HepG2 (cell line): Measurements from ENCODE around the gene CAPN11. TPM values are rescaled to one million over a fixed set of nuclear protein-coding genes. Genes with fewer than 3 reads are reported as not detected.

ENCODE experiments used
- ATF6 ChIP-seq: sonication (generic); formaldehyde crosslinking; conservative IDR thresholded peaks from 2 replicates; pipeline ENCODE4 v1.4.0; 2020; ENCODE audit warnings: missing genetic modification reagents
- CHCHD3 ChIP-seq: sonication (generic); formaldehyde crosslinking; IDR thresholded peaks from 2 replicates; pipeline ENCODE4 v1.8.0; 2022; ENCODE audit warnings: mild to moderate bottlenecking, missing genetic modification reagents, moderate library complexity
- ERF ChIP-seq: IDR thresholded peaks from 2 replicates; pipeline ENCODE4 v1.6.1; 2018; ENCODE audit warnings: missing biosample characterization, missing genetic modification reagents
- ETV5 ChIP-seq: IDR thresholded peaks from 2 replicates; pipeline ENCODE4 v1.6.1; 2018; ENCODE audit warnings: missing biosample characterization, missing genetic modification reagents, inconsistent platforms, borderline replicate concordance
- GABPB1 ChIP-seq: IDR thresholded peaks from 2 replicates; pipeline ENCODE4 v1.6.1; 2016; ENCODE audit warnings: mild to moderate bottlenecking, missing genetic modification reagents, moderate library complexity, missing compliant biosample characterization
- HMG20B ChIP-seq: conservative IDR thresholded peaks from 2 replicates; pipeline ENCODE4 v1.6.1; 2016; ENCODE audit warnings: missing genetic modification reagents, missing compliant biosample characterization
- HOXD1 ChIP-seq: sonication (generic); formaldehyde crosslinking; IDR thresholded peaks from 2 replicates; pipeline ENCODE4 v1.5.0; 2020; ENCODE audit warnings: missing genetic modification reagents
- KAT8 ChIP-seq: IDR thresholded peaks from 2 replicates; pipeline ENCODE4 v1.6.1; 2016; ENCODE audit warnings: missing genetic modification reagents, missing compliant biosample characterization
- KMT2B ChIP-seq: IDR thresholded peaks from 2 replicates; pipeline ENCODE4 v1.6.1; 2016; ENCODE audit warnings: missing genetic modification reagents, missing compliant biosample characterization
- MED1 ChIP-seq: sonication (generic); formaldehyde crosslinking; IDR thresholded peaks from 2 replicates; pipeline ENCODE4 v1.4.0; 2020; ENCODE audit warnings: missing genetic modification reagents
- NFKB2 ChIP-seq: sonication (generic); formaldehyde crosslinking; IDR thresholded peaks from 2 replicates; pipeline ENCODE4 v1.4.0; 2020; ENCODE audit warnings: missing genetic modification reagents, borderline replicate concordance
- SP4 ChIP-seq: sonication (generic); formaldehyde crosslinking; IDR thresholded peaks from 2 replicates; pipeline ENCODE4 v1.8.1; 2023; ENCODE audit warnings: mild to moderate bottlenecking, missing genetic modification reagents
- TFDP1 ChIP-seq: IDR thresholded peaks from 2 replicates; pipeline ENCODE4 v1.6.1; 2016; ENCODE audit warnings: missing compliant biosample characterization, missing genetic modification reagents, borderline replicate concordance
- TFDP2 ChIP-seq: sonication (generic); formaldehyde crosslinking; IDR thresholded peaks from 2 replicates; pipeline ENCODE4 v1.4.0; 2020; ENCODE audit warnings: missing genetic modification reagents
- U2AF2 ChIP-seq: fragments of 200-400 bp; formaldehyde crosslinking; IDR thresholded peaks from 2 replicates; pipeline ENCODE4 v1.6.1; 2017; ENCODE audit warnings: low read depth, mild to moderate bottlenecking, low read length
- ZBTB1 ChIP-seq: sonication (generic); formaldehyde crosslinking; IDR thresholded peaks from 2 replicates; pipeline ENCODE4 v1.4.0; 2020; ENCODE audit warnings: missing genetic modification reagents, borderline replicate concordance
- ZGPAT ChIP-seq: IDR thresholded peaks from 2 replicates; pipeline ENCODE4 v1.6.1; 2016; ENCODE audit warnings: mild to moderate bottlenecking
- ZNF121 ChIP-seq: sonication (generic); formaldehyde crosslinking; IDR thresholded peaks from 2 replicates; pipeline ENCODE4 v1.5.0; 2020; ENCODE audit warnings: mild to moderate bottlenecking, missing genetic modification reagents
- ZNF280D ChIP-seq: sonication (generic); formaldehyde crosslinking; IDR thresholded peaks from 2 replicates; pipeline ENCODE4 v1.5.1; 2020; ENCODE audit warnings: mild to moderate bottlenecking, missing genetic modification reagents
- ZNF468 ChIP-seq: sonication (generic); formaldehyde crosslinking; IDR thresholded peaks from 2 replicates; pipeline ENCODE4 v1.8.0; 2022; ENCODE audit warnings: mild to moderate bottlenecking, moderate library complexity, missing genetic modification reagents
- ZNF747 ChIP-seq: sonication (generic); formaldehyde crosslinking; IDR thresholded peaks from 2 replicates; pipeline ENCODE4 v1.8.1; 2023; ENCODE audit warnings: missing genetic modification reagents, mild to moderate bottlenecking, borderline replicate concordance
- polyA plus RNA-seq, 8 experiments: library from polyadenylated mRNA; depleted of rRNA in 3 of 8; stranded (reverse) in 7 of 8; unstranded in 1 of 8; fragments of >200 nt; fragmentation: Illumina TruSeq in 4 of 8; extraction: Trizol in 4 of 8; gene quantifications; 2 replicates each; pipeline versions ENCODE4 v1.2.1 to v1.2.3, GENCODE V29; 2011 to 2016; ENCODE audit warnings: low read depth in 4 of 8, missing spikeins in 1 of 8, mixed read lengths in 1 of 8; ENCODE audit not compliant: insufficient read depth in 1 of 8
- total RNA-seq, 5 experiments: library from RNA; depleted of rRNA; stranded (reverse); fragments of >200 nt; fragmentation: Illumina TruSeq; extraction: Trizol; gene quantifications; 2 replicates each; pipeline ENCODE4 v1.2.3, GENCODE V29; 2016; ENCODE audit warnings: low read depth in 1 of 5

Gene CAPN11
- total and polyA plus RNA-seq, 2 of the 13 experiments (the other 11 are each of a cell fraction or from before 2014, with no cell fraction given) = 0.07 to 0.11 TPM

GRCh38 chr6:44192428-44193041, 33.9 kb downstream of the CAPN11 start (continued):
- TF ChIP-seq KMT2B (CRISPR knock-in tag) (peak; percentile 52; the same call in 1 of the 2 replicates), ZNF468 (CRISPR knock-in tag) (no peak), NFKB2 (0 out of 2 replicates have a peak, but pooled peaks have one; percentile 35), ZBTB1 (CRISPR knock-in tag) (no peak), ERF (CRISPR knock-in tag) (peak; percentile 31; the same call in 1 of the 2 replicates), ETV5 (CRISPR knock-in tag) (no peak), GABPB1 (CRISPR knock-in tag) (peak; percentile 38; the same call in 1 of the 2 replicates), HOXD1 (CRISPR knock-in tag) (no peak), HMG20B (CRISPR knock-in tag) (0 out of 2 replicates have a peak, but pooled peaks have one; percentile 31), CHCHD3 (CRISPR knock-in tag) (0 out of 2 replicates have a peak, but pooled peaks have one; percentile 27), MED1 (no peak), ZNF747 (CRISPR knock-in tag) (0 out of 2 replicates have a peak, but pooled peaks have one; percentile 23), ZGPAT (CRISPR knock-in tag) (0 out of 2 replicates have a peak, but pooled peaks have one; percentile 25), TFDP2 (CRISPR knock-in tag) (peak; percentile 44; the same call in 1 of the 2 replicates), ZNF121 (0 out of 2 replicates have a peak, but pooled peaks have one; percentile 12), ZNF280D (CRISPR knock-in tag) (peak; percentile 51; the same call in 1 of the 2 replicates), KAT8 (CRISPR knock-in tag) (peak; percentile 54; the same call in 1 of the 2 replicates), SP4 (peak; percentile 30; the same call in 1 of the 2 replicates), U2AF2 (no peak), ATF6 (CRISPR knock-in tag) (no peak), TFDP1 (CRISPR knock-in tag) (peak; percentile 55; the same call in 1 of the 2 replicates)
